Bronchial epithelial cell (primary cell): ENCODE results near the gene CLEC20A. TPM values are rescaled to one million over a fixed set of nuclear protein-coding genes. Genes with fewer than 3 reads are reported as not detected.

Source experiments
- DNase-seq: peaks from one replicate; pipeline ENCODE4 v3.0.0-alpha.2; 2010; ENCODE audit warnings: low read depth
- FAIRE-seq: peaks from 2 replicates; lab custom pipeline; 2011; peaks lifted over from hg19 to GRCh38; lab: Jason Lieb, UNC
- H3K27me3 ChIP-seq: 2 replicates; pipeline ENCODE4 v1.5.1; 2011; ENCODE audit warnings: low read length; ENCODE audit not compliant: control insufficient read depth, insufficient read depth
- H3K36me3 ChIP-seq: 2 replicates; pipeline ENCODE4 v1.5.1; 2011; ENCODE audit warnings: low read length; ENCODE audit not compliant: control insufficient read depth, insufficient read depth
- H3K4me3 ChIP-seq: 2 replicates; pipeline ENCODE4 v1.5.1; 2011; ENCODE audit warnings: mild to moderate bottlenecking, low read depth, low read length, control low read depth
- CTCF ChIP-seq: IDR thresholded peaks from 2 replicates; pipeline ENCODE4 v1.5.1; 2011; ENCODE audit warnings: mild to moderate bottlenecking, moderate library complexity, low read length, control low read depth, inconsistent platforms; ENCODE audit not compliant: insufficient read depth, severe bottlenecking
- total RNA-seq: library from RNA; depleted of rRNA; stranded (reverse); fragments of >200 nt; gene quantifications from 2 replicates; pipeline ENCODE4 v1.2.1, GENCODE V29; 2014

Gene CLEC20A
- total RNA-seq, 1 donor from 2014 or later: not detected

- FAIRE-seq (no peak), DNase-seq (no peak)
- no peak for TF ChIP-seq CTCF
- peak overlapping the region; percentile 26 for H3K4me3 ChIP-seq
- no peaks in the 10 kb centered on the region for H3K36me3 ChIP-seq
- no peaks in the 10 kb centered on the region for H3K27me3 ChIP-seq
Measured at GRCh38 chr1:178486100-178487069, 10.4 kb downstream of the CLEC20A start.

GRCh38 chr1:178485541-178485981, 11.2 kb downstream of the CLEC20A start:
- no peak for TF ChIP-seq CTCF
- no peak overlapping the region for H3K4me3 ChIP-seq
- H3K27me3 ChIP-seq: no peaks in the 10 kb centered on the region
- DNase-seq: no peak
- no peak for FAIRE-seq
- H3K36me3 ChIP-seq: no peaks in the 10 kb centered on the region

- Histone ChIP-seq H3K27me3 (no peaks in the 10 kb centered on the region), H3K36me3 (no peaks in the 10 kb centered on the region), H3K4me3 (no peak overlapping the region)
- no peak for TF ChIP-seq CTCF
- FAIRE-seq (no peak), DNase-seq (no peak)
Measured at GRCh38 chr1:178484698-178485225, 12.0 kb downstream of the CLEC20A start.

GRCh38 chr1:178483251-178483957, 13.4 kb downstream of the CLEC20A start:
- Histone ChIP-seq H3K4me3 (no peak overlapping the region), H3K36me3 (no peaks in the 10 kb centered on the region), H3K27me3 (no peaks in the 10 kb centered on the region)
- no peak for DNase-seq
- no peak for FAIRE-seq
- no peak for TF ChIP-seq CTCF

GRCh38 chr1:178477841-178478240, 18.9 kb downstream of the CLEC20A start:
- TF ChIP-seq CTCF: no peak
- Histone ChIP-seq H3K36me3 (peaks cover 5% of the 10 kb centered on the region), H3K4me3 (no peak overlapping the region), H3K27me3 (no peaks in the 10 kb centered on the region)
- no peak for FAIRE-seq
- no peak for DNase-seq
